Medulla oblongata (tissue), 1 donor: ENCODE results near the gene ASTE1.
"Not testable (repeated sequence)": the region's sequence is repeated elsewhere in the genome, so short reads cannot be mapped to it uniquely, and the experiment has no call there.

Experiments
- DNase-seq: peaks from one replicate; pipeline ENCODE4 v3.0.0-alpha.2; 2015; ENCODE audit errors: extremely low spot score

The ASTE1 gene

DNA sequence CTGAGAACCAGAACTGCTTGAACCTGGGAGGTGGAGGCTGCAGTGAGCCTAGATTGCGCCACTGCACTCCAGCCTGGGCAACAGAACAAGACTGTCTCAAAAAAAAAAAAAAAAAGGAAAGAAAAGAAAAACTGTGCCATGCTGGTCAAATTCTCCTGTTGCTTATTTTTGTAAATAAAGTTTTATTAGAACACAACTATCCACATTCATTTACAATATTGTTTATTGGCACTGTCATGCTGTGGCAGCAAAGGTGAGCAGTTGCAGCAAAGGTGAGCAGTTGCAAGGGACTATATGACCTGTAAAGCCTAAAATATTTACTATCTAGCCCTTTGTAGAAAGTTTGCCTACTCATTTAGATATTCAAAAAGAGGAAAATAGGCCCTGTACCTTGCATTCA is 18.3 kb downstream of the ASTE1 start:
- DNase-seq = no peak

DNA sequence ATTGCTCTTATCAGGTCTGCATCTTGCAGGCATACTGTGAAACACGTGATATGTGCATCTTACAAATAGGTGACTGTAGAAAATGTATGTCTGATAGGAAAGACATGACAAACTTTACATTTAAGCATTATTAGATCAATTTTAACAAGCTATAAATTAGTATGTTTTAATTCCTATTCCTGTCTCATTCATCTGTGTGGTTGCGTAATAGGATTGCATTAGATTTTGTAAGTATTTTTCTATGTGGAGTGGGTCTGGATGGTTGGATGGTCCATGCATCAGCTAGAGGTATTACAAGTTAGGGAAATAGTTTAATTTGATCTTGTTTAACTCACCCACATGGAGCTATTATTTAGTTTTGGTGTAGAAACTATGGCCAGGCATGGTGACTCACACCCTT is 18.8 kb downstream of the ASTE1 start:
- no peak for DNase-seq

DNA sequence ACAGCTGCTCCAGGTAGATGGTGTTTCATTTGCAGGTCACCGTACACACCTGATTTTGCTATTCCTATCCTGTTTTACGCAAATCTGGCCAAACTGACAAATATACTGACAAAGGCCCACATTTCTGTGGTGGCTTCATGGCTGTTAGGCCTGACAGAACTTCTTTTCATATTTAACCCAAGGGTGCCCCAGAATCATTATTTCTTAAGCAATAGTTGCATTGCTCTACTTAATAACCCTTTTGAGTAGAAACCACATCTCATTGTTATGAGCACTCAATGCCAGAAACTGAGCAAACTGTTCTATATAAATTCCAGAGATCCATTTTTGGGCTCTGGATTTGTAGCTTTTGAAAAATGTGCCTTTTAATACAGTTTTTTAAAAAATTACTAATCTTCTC is 19.4 kb downstream of the ASTE1 start:
- no peak for DNase-seq

DNA sequence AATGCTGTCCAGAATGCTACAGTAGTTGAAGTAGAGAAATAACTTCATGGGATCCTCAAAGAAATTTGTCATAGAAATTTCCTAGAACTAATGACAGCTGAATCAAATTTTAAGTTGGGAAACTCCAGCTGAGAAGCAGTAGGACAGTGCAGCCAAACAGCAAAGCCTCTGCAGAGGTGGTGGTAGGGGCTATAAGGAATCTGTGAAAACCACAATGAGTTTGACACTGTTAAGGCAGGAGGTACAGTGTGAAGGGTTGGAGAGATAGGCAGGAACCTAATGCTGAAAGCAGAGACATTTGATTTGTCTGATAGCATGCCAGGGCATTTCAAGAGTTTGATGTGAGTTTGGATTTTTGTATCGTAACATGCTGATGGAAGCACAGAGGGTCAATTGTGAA is 22.0 kb downstream of the ASTE1 start:
- no peak for DNase-seq

DNA sequence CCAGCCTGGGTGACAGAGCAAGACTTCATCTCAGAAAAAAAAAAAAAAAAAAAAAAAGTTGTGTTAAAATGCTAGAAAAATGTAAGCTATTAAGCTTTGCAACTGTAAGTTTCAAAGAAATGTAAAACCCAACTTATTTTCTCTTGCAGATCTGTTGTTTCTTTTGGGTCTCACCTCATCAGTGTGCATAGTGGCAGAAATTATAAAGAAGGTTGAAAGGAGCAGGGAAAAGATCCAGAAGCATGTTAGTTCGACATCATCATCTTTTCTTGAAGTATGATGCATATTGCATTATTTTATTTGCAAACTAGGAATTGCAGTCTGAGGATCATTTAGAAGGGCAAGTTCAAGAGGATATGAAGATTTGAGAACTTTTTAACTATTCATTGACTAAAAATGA is 25.6 kb downstream of the ASTE1 start:
- DNase-seq = no peak

DNA sequence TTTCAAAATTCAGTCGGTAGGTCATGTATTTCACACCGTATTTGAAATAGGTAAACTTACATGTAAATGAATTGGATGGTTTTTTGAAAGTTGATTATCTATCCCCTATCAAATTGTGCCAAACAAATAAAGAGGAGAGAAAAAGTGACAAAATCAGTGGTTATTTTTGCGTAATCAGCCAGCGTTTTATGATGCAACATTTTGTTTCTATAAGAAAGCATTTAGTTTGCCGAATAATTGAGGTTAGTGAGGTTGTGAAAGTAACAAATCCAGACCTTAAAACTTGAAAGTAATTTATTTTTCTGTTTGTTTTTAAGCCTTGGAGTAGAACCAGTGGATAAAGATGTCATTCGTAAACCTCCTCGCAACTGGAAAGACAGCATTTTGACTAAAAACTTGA is 29.3 kb downstream of the ASTE1 start:
- no peak for DNase-seq

DNA sequence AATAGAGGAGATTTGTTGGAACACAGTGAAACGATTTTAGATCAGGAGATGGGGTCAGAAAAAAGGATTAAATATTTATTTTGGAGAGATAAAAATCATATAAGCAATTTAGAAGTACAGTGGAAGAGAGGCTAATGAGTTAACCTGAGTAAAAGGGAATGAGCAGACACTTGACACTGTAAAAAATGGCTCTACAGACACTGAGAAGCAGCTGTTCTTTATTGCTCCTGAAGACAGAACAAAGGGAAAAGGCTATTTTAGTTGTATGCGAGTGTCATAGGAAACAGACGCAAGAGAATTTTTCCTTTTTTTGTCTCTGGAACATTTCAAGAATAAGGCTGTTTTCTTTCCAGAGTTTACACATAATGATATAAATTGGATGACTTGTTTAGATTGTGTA is 34.3 kb downstream of the ASTE1 start:
- no peak for DNase-seq

DNA sequence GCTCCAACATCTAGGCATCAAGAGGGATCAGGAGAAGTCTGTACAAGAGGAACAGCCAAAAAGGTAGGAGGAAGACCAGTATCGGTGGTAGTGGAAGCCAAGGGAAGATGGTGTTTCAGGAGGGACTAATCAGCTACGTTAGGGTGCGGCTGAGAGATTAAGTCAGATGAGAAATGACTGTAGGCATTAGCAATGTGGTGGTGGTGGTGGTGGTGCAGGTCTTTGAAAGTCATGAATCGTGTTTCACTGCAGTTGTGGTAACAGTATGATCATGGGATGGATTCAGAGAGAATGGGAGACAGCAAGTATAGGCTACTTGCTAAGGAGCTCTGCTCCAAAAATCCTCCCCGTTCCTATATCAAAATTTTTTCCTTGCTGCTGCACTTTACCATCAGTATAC is 35.5 kb downstream of the ASTE1 start:
- no peak for DNase-seq

DNA sequence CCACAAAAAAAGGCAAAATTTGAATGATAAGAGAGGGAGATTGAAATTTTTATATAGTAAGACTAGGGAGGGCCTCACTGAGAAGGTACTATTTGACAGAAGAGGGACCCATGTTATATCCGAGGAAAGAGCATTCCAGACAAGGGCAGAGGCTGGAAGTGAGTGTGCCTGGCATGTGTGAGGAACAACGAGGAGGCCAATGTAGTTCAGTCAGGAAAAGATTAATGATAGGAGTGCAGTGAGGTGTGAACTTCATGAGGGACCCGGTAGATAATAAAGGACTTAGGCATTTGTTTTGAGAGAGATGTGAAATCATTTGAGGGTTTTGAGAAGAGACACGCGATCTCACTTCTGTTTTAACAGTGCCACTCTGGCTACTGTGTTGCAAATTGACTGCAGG is 36.3 kb downstream of the ASTE1 start:
- DNase-seq = no peak

DNA sequence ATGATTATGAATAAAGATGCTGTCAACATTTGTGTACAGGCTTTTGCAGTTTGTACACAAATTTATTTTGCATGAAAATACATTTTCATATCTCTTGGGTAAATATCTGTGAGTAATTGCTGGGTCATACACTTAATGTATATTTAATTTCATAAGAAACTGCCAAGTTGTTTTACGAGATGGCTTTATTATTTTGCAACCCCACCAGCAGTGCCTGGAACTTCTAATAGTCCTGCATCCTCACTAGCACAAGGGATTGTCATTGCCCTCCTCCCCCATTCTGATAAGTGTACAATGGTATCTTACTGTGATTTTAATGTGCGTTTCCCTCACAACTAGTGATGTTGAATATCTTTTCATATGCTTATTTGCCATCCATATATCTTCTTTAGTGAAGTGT is 45.2 kb downstream of the ASTE1 start:
- DNase-seq = no peak

DNA sequence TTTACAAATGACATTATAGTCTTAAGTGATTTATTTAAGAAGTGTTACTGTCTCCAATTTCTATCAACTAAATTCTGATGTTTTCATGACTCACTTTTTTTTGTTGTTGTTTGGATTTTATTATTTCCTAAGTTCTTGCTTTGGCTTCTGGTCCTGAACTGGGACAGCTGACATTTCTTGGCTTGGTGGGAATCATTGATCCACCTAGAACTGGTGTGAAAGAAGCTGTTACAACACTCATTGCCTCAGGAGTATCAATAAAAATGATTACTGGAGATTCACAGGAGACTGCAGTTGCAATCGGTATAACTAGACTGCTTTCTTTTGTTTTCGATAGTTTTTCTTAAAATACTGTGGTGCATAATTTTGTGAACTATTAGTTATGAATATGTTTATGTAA is 47.5 kb downstream of the ASTE1 start:
- no peak for DNase-seq

DNA sequence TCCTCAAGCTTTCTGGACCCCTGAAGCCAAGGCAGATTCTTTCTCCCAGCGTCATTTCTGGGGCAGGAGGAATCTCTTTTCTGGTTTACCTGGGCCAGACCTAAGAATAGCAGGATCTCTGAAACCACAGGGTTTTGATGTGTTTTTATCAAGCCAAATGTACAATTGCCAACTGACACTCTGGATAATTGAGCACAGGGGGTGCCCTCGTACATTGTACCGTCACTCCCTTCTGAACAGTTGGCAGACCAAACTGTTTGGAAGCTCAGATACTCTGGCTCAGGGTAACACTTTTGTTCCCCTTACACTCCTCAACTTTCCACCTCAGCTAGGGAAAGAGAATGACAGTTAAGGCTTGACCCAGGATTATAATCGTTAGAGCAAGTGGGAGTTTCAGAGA is 49.9 kb downstream of the ASTE1 start:
- no peak for DNase-seq

DNA sequence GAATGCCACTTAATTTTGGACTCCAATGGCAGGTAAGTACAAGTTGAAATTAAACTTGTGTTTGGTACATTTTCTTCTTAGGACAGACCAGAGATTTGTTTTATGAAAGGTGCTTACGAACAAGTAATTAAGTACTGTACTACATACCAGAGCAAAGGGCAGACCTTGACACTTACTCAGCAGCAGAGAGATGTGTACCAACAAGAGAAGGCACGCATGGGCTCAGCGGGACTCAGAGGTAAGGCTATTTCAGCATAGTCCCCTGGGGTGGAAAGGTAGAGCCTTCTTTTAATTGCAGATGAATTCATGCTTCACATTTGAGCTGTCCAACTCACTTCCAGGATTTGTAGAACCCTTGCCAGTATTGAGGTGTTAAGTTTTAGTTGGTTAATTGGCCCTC is 51.4 kb downstream of the ASTE1 start:
- DNase-seq = no peak

DNA sequence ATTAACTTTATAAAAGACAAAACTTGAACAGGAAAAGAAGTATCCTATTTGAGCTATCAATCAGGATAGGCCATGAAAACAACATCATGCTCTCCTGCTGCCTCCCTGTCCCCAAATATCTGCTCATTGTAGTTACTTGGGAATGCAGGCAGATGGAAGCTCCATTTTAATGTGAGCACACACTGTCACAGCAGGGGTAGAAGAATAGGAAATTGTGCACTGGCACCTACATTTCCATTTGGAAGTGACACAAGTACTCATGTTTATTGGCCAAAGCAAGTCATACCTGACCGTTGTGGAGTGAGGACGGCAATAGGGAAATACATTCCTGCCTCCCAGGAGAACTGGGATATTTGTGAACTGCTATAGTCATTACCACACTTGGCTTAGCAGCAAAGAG is 52.4 kb downstream of the ASTE1 start:
- DNase-seq = no peak

DNA sequence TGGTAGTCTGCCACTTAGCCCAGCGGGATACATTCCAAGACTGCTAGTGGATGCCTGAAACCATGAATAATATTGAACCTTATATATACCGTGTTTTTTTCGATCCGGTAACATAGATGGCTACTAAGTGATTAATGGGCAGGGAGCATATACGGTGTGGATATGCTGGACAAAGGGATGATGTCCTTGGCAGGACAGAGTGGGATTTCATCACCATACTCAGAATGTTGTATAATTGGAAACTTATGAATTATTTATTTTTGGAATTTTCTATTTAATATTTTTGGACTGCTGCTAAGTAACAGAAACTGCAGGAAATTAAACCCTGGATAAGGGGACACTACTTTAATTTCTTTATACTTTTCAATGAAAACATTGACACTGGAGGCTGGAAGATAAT is 53.2 kb downstream of the ASTE1 start:
- no peak for DNase-seq

DNA sequence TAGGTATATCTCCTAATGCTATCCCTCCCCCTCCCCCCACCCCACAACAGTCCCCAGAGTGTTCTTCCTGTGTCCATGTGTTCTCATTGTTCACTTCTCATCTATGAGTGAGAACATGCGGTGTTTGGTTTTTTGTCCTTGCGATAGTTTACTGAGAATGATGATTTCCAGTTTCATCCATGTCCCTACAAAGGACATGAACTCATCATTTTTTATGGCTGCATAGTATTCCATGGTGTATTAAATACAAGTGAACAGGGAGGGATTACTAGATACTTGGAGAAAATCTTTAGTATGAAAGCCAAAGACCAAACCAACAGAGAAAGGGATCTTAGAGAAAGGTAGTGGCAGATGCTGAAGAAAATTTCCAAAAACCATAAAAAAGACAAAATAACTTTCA is 54.0 kb downstream of the ASTE1 start:
- not testable (repeated sequence) for DNase-seq

DNA sequence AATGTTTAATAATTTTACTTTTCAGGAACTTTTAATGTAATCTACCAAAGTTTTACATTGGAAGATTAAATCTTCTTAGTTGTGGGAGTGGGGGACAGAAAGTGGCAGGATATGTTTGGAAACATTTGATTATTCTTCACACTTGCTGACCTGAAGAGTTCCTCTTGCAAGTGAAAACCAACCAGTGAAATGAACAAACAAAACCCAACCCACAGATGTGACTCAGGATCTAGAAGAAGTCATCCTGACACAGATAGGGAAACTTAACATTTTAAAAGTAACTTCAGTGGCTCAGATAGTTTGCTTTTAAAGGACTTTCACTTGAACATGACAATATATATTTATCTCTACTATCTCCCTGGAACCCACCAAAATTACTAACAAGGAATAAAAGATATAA is 55.4 kb downstream of the ASTE1 start:
- no peak for DNase-seq

DNA sequence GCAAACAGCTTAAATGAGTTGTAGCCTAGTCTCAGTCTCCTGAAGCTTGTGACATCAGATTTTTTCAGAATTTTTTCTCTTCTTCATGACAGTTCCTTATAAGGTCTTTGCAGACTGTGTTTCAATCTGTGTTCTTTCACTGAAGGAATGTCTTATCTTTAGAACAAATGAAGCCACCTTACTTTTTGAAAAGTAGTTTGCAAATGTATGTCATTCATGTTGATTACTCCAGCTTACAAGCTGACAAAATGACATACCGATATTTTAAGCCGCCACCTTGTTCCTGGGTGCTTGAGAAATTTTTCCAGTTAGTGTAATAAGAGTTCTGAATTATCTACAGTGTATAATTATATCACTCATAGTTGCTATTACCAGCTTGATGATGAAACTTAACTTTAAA is 57.0 kb downstream of the ASTE1 start:
- no peak for DNase-seq

DNA sequence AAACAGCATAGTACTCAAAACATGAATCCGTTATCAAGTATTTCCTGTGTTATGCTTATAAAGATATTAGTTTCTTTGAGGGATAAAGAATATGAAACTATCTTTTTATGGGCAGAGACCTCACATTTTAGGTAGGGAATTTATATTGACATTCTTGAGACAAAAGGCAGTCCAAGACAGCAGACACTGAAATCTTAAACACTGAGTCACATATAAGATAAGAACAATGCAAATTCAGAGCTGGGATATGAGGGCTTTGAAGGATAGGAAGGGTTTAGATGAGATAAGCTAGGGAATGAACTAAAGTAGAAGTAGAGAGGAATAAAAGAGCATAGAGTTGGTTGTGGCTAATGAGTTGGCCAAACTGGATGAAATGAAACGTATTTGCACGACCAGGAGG is 58.4 kb downstream of the ASTE1 start:
- DNase-seq = no peak

DNA sequence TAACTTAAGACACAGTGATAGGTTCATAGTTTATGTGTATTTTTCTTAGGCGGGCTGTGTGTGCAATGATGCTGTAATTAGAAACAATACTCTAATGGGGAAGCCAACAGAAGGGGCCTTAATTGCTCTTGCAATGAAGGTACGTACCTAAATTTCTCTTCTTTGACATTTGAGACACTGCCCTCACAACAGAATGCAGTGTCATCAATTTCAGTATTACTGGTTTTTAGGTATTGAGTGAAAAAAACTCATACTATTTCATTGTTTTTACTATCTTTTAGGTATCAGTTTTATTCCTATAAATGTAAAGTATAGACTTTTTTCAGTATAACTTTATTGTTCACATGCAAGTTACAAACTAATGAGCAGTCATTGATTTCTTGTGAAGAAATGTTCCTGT is 59.3 kb downstream of the ASTE1 start:
- DNase-seq = no peak

DNA sequence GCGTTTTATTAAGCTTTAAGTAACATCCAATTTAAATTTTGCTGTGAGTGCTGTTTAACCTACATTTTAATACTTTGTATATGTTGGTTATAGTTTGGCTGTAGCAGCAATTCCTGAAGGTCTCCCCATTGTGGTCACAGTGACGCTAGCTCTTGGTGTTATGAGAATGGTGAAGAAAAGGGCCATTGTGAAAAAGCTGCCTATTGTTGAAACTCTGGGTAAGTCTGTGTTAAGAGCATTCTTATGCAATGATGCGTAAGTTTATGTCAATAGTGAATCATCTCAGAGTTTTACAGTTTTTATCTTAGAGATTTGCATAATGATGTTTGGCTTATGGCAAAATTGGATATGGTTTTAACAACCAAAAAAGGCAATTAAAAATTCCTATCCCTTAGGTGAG is 62.7 kb downstream of the ASTE1 start:
- peak; percentile 79 for DNase-seq
